LNCAP (cell line): ENCODE results near the gene FHOD1.

Experiments used
- TF ChIP-seq, protein P1 (sequence below): fragments of 450-650 bp; IDR thresholded peaks from 2 replicates; pipeline ENCODE4 v1.5.1; 2017; ENCODE audit warnings: mild to moderate bottlenecking

FHOD1 gene

GRCh38 chr16:67237396-67238277, 9.6 kb downstream of the FHOD1 start:
- TF ChIP-seq, protein P1, sequence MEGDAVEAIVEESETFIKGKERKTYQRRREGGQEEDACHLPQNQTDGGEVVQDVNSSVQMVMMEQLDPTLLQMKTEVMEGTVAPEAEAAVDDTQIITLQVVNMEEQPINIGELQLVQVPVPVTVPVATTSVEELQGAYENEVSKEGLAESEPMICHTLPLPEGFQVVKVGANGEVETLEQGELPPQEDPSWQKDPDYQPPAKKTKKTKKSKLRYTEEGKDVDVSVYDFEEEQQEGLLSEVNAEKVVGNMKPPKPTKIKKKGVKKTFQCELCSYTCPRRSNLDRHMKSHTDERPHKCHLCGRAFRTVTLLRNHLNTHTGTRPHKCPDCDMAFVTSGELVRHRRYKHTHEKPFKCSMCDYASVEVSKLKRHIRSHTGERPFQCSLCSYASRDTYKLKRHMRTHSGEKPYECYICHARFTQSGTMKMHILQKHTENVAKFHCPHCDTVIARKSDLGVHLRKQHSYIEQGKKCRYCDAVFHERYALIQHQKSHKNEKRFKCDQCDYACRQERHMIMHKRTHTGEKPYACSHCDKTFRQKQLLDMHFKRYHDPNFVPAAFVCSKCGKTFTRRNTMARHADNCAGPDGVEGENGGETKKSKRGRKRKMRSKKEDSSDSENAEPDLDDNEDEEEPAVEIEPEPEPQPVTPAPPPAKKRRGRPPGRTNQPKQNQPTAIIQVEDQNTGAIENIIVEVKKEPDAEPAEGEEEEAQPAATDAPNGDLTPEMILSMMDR = no peak

GRCh38 chr16:67236563-67237395, 10.5 kb downstream of the FHOD1 start:
- TF ChIP-seq, protein P1 = no peak

GRCh38 chr16:67235816-67236562, 11.3 kb downstream of the FHOD1 start:
- TF ChIP-seq, protein P1 = no peak

DNA sequence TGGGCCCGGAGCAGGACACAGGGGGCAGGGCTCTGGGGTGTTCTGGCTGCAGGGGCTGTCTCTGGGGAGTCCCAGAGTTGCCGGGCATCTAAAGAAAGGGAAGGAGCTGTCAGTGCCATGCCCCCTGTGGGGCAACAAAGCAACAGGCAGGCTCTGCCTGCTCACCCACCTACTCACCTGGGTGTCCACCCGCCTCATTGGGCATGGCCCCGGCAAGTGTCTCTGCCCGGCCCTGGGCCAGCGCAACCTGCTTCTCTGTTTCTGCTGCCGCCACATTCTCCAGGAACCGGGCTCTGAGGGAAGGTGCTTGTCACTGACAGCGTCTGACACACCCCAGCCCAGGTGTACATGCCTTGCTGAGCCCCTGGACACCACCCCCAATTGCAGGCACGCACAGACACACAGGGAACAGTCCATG, 13.1 kb downstream of the FHOD1 start:
- TF ChIP-seq, protein P1 = no peak

DNA sequence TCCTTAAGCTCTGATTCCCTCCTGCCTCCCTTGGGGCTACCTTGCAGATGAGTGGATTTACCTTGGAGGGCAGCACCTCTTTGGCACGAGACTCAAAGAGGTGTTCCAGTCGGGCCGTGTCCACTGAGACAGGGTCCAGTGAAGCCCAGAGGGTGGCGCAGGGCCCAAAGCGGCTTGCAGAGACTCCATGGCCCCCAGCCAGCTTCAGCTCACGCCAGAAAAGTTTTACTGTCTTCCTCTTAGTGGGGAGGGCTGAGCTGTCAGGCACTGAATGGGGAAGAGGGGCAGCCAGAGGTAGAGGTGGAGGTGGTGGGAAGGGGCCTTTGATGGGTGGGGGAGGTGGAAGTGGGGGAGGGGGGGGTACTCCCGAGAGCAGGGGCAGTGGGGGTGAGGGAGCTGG, 13.7 kb downstream of the FHOD1 start:
- TF ChIP-seq, protein P1 = no peak

DNA sequence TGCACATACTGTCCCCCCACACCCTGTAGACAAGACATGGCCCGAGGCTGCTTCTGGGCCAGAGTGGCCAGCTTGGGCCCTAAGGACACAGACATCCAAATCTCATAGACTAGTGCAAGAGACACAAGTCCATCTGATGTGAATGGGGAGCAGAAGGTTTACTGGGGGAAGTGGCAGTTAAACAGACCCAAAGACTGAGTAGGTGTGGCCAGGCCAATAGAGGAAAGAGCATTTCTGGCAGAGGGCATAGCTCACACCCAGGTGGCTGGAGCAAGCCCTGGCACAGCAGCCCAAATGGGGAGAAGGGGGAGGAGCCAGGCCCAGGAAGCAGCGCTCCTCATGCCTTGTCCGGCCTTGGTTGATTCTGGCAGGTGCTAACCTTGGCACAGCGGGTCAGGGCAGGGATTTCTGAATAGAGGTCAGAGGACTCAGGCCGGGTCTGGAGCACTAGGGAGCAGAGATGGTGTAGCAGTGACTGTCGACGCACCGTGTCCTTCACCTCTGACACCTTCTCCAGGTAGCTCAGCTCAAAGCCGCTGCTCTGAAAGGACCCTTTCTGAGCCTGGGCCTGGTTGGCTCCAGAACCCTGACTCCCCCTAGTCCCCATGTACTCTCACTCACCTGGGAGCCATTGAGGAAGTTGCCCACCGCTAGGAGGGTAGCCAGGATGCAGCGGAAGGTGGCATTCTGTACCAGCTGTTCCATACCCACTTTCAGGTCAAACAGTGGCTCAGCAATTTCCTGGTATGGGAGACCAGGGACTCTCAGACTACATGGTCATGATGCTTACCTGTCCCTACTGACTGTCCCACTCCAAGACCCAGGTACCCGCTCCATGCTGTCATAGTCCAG, 16.2 kb downstream of the FHOD1 start:
- TF ChIP-seq, protein P1 = no peak
